HEK293 (cell line): ENCODE results near the gene NXPH1.

Experiments
- REST ChIP-seq: fragments of 450-650 bp; formaldehyde crosslinking; IDR thresholded peaks from 2 replicates; pipeline ENCODE4 v1.5.1; 2016; ENCODE audit warnings: missing biosample characterization, missing genetic modification characterization
- SP2 ChIP-seq: fragments of 450-650 bp; formaldehyde crosslinking; IDR thresholded peaks from 2 replicates; pipeline ENCODE4 v1.5.1; 2016; ENCODE audit warnings: missing biosample characterization, missing genetic modification characterization
- TCF7L2 ChIP-seq: IDR thresholded peaks from 2 replicates; pipeline ENCODE4 v1.6.1; 2011; ENCODE audit warnings: low read depth, mild to moderate bottlenecking, inconsistent platforms, low read length, moderate library complexity, borderline replicate concordance
- ZNF274 ChIP-seq, 2 experiments: fragments of 200-500 bp in 1 of 2; fragments of 450-650 bp in 1 of 2; sonication (Bioruptor generic) in 1 of 2; formaldehyde crosslinking in 1 of 2; IDR thresholded peaks; 2 replicates each; pipeline versions ENCODE4 v1.5.1 to v1.6.1; 2014 to 2016; ENCODE audit warnings: borderline replicate concordance in 1 of 2, inconsistent platforms in 1 of 2, low read length in 1 of 2, missing biosample characterization in 1 of 2, missing genetic modification characterization in 1 of 2
- TF ChIP-seq, protein P1 (sequence below): fragments of 450-650 bp; formaldehyde crosslinking; IDR thresholded peaks from 2 replicates; pipeline ENCODE4 v1.5.1; 2016; ENCODE audit warnings: missing biosample characterization, missing genetic modification characterization

DNA sequence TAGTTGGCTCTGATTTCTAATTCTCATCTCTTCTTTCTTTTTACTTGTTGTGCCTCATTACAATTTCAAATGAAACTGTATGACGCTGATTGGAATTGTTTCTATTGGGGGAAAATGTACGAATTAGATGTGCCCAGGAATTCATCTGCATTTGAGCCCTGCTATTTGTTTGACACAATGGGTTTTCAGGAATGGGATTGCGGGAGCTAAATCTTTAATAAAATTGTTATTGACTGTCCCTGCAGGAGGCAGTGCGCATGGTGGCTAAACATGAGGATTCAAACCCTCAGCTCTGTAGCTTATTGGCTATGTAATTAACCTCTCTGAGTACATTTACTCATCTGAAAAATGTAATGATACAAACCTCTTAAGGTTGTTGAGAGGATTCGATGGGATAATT, 181.6 kb downstream of the NXPH1 start:
- TF ChIP-seq TCF7L2 (no peak), SP2 (tag by site-specific recombination) (no peak), REST (no peak), ZNF274 (IDR thresholded peaks at IDR 0.05; ENCODE audit: low read length) (no peak), ZNF274 (tag by site-specific recombination; IDR thresholded peaks at IDR 0.05; ENCODE audit: borderline replicate concordance) (no peak)
- TF ChIP-seq, protein P1, sequence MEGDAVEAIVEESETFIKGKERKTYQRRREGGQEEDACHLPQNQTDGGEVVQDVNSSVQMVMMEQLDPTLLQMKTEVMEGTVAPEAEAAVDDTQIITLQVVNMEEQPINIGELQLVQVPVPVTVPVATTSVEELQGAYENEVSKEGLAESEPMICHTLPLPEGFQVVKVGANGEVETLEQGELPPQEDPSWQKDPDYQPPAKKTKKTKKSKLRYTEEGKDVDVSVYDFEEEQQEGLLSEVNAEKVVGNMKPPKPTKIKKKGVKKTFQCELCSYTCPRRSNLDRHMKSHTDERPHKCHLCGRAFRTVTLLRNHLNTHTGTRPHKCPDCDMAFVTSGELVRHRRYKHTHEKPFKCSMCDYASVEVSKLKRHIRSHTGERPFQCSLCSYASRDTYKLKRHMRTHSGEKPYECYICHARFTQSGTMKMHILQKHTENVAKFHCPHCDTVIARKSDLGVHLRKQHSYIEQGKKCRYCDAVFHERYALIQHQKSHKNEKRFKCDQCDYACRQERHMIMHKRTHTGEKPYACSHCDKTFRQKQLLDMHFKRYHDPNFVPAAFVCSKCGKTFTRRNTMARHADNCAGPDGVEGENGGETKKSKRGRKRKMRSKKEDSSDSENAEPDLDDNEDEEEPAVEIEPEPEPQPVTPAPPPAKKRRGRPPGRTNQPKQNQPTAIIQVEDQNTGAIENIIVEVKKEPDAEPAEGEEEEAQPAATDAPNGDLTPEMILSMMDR (tag by site-specific recombination): no peak
